Gastrocnemius medialis (tissue), 4 donors: ENCODE data around the gene FLACC1. TPM values are rescaled to one million over a fixed set of nuclear protein-coding genes. Genes with fewer than 3 reads are reported as not detected.
"Not testable (repeated sequence)": the region's sequence is repeated elsewhere in the genome, so short reads cannot be mapped to it uniquely, and the experiment has no call there.

Experiments
- ATAC-seq, 2 donors: fragments of 150-250 bp; one replicate each; pipeline ENCODE4 v1.9.1; 2016
- DNase-seq, 2 donors: peaks; one replicate each; pipeline ENCODE4 v3.0.0-alpha.2; 2019
- H3K27ac ChIP-seq, 4 donors: fragments of 200-600 bp; sonication (generic); 1 replicate in 1 of 4; 2 replicates in 3 of 4; pipeline ENCODE4 v1.5.1; 2016 to 2018; ENCODE audit warnings: mild to moderate bottlenecking in 2 of 4, moderate library complexity in 1 of 4
- H3K27me3 ChIP-seq, 3 donors: fragments of 200-600 bp; sonication (generic) in 2 of 3; 1 replicate in 1 of 3; 2 replicates in 2 of 3; pipeline versions ENCODE4 v1.5.1 to v1.6.0; 2016 to 2019; ENCODE audit warnings: mild to moderate bottlenecking in 1 of 3, moderate library complexity in 1 of 3
- H3K36me3 ChIP-seq, 2 donors: fragments of 200-600 bp; sonication (generic) in 1 of 2; one replicate each; pipeline ENCODE4 v1.5.1; 2017 to 2018
- H3K4me1 ChIP-seq, 2 donors: fragments of 200-600 bp; sonication (generic) in 1 of 2; one replicate each; pipeline ENCODE4 v1.5.1; 2016 to 2017; ENCODE audit warnings: mild to moderate bottlenecking in 2 of 2
- H3K4me3 ChIP-seq, 4 donors: fragments of 200-600 bp; sonication (generic) in 3 of 4; 1 replicate in 1 of 4; 2 replicates in 3 of 4; pipeline ENCODE4 v1.5.1; 2016 to 2019; ENCODE audit warnings: mild to moderate bottlenecking in 2 of 4
- H3K9me3 ChIP-seq, 3 donors: fragments of 200-600 bp; sonication (generic) in 2 of 3; 1 replicate in 1 of 3; 2 replicates in 2 of 3; pipeline ENCODE4 v1.5.1; 2016 to 2019
- CTCF ChIP-seq, 5 experiments: fragments of 450-650 bp in 3 of 5; fragments of 200-600 bp in 2 of 5; sonication (generic) in 2 of 5; IDR thresholded peaks in 4 of 5; conservative IDR thresholded peaks in 1 of 5; 1 replicate in 4 of 5; 2 replicates in 1 of 5; pipeline ENCODE4 v1.5.1; 2016 to 2019; ENCODE audit warnings: antibody characterized with exemption in 5 of 5, mild to moderate bottlenecking in 3 of 5, moderate library complexity in 3 of 5
- POLR2A ChIP-seq, 2 donors: fragments of 450-650 bp; IDR thresholded peaks; one replicate each; pipeline ENCODE4 v1.6.1; 2017; ENCODE audit warnings: antibody characterized with exemption in 2 of 2, mild to moderate bottlenecking in 2 of 2, moderate library complexity in 2 of 2
- in situ Hi-C, 4 donors: fragments of 200-750 bp; cut with MboI; loops; one replicate each; pipeline versions ENCODE4 v1.15.0 to v1.8.0; 2017; ENCODE audit warnings: low sequenced_read_pairs in 4 of 4
- intact Hi-C: fragments of 100-400 bp; cut with DNase I; formaldehyde crosslinking; loops from one replicate; pipeline ENCODE4 v1.15.1; 2023; ENCODE audit warnings: low total_unique reads
- total RNA-seq, 4 donors: library from RNA; depleted of rRNA; stranded (reverse); fragments of >200 nt; gene quantifications; one replicate each; pipeline versions ENCODE4 v1.1.0 to v1.2.3, GENCODE V29; 2016

Gene FLACC1
- total RNA-seq, 4 donors from 2014 or later = 0.72 to 1.7 (median 1.4) TPM

- H3K36me3 ChIP-seq = no peaks in the 10 kb centered on the region
- no peak overlapping the region for H3K4me3 ChIP-seq
- no peak for DNase-seq
- no peak for ATAC-seq
- TF ChIP-seq CTCF (IDR thresholded peaks at IDR 0.05 in 4 of 5, conservative IDR thresholded peaks at IDR 0.05 in 1 of 5) (no peak), POLR2A (IDR thresholded peaks at IDR 0.05) (no peak)
- intact Hi-C loops = no loop called here
- no peak overlapping the region for H3K27ac ChIP-seq
- no peaks in the 10 kb centered on the region for H3K4me1 ChIP-seq
- no peaks in the 10 kb centered on the region for H3K27me3 ChIP-seq
- in situ Hi-C loops = no loop called here
- H3K9me3 ChIP-seq = no peaks in the 10 kb centered on the region
Observed at GRCh38 chr2:201298462-201299052, 58.6 kb downstream of the FLACC1 start.

- H3K4me1 ChIP-seq, DNase-seq, ATAC-seq, intact Hi-C loops, H3K36me3 ChIP-seq, H3K27ac ChIP-seq, in situ Hi-C loops, H3K9me3 ChIP-seq, H3K4me3 ChIP-seq, H3K27me3 ChIP-seq: not testable (repeated sequence)
Observed at GRCh38 chr2:201290457-201291148, 66.5 kb downstream of the FLACC1 start.

- intact Hi-C loops (no loop called here), in situ Hi-C loops (no loop called here)
- no peaks in the 10 kb centered on the region for H3K9me3 ChIP-seq
- H3K4me1 ChIP-seq = no peaks in the 10 kb centered on the region
- ATAC-seq = no peak
- H3K27ac ChIP-seq = no peak overlapping the region
- no peaks in the 10 kb centered on the region for H3K27me3 ChIP-seq
- DNase-seq = no peak
- no peak overlapping the region for H3K4me3 ChIP-seq
- H3K36me3 ChIP-seq = peaks cover 0 to 13% of the 10 kb centered on the region in 2 donors
- TF ChIP-seq POLR2A (IDR thresholded peaks at IDR 0.05) (no peak), CTCF (IDR thresholded peaks at IDR 0.05 in 4 of 5, conservative IDR thresholded peaks at IDR 0.05 in 1 of 5) (no peak)
Observed at GRCh38 chr2:201285499-201285898, 71.6 kb downstream of the FLACC1 start.

GRCh38 chr2:201280191-201281040 lies 76.7 kb downstream of the FLACC1 start:
- intact Hi-C loops = no loop called here
- in situ Hi-C loops = no loop called here
- TF ChIP-seq CTCF (IDR thresholded peaks at IDR 0.05 in 4 of 5, conservative IDR thresholded peaks at IDR 0.05 in 1 of 5) = no peak
- TF ChIP-seq POLR2A (IDR thresholded peaks at IDR 0.05) = no peak
- no peak overlapping the region for H3K27ac ChIP-seq
- ATAC-seq (no peak), DNase-seq (no peak)
- H3K27me3 ChIP-seq = no peaks in the 10 kb centered on the region
- no peaks in the 10 kb centered on the region for H3K9me3 ChIP-seq
- H3K4me1 ChIP-seq = no peaks in the 10 kb centered on the region
- H3K4me3 ChIP-seq = no peak overlapping the region
- peaks cover 0 to 7% of the 10 kb centered on the region in 2 donors for H3K36me3 ChIP-seq

GRCh38 chr2:201279079-201279478 lies 78.1 kb downstream of the FLACC1 start:
- no peak for DNase-seq
- in situ Hi-C loops (no loop called here), intact Hi-C loops (no loop called here)
- no peaks in the 10 kb centered on the region for H3K27me3 ChIP-seq
- H3K4me1 ChIP-seq = no peaks in the 10 kb centered on the region
- TF ChIP-seq CTCF (IDR thresholded peaks at IDR 0.05 in 4 of 5, conservative IDR thresholded peaks at IDR 0.05 in 1 of 5) (no peak), POLR2A (IDR thresholded peaks at IDR 0.05) (no peak)
- no peaks in the 10 kb centered on the region for H3K9me3 ChIP-seq
- no peak overlapping the region for H3K27ac ChIP-seq
- ATAC-seq = no peak
- H3K36me3 ChIP-seq = no peaks in the 10 kb centered on the region
- no peak overlapping the region for H3K4me3 ChIP-seq
